NB4 (cell line): ENCODE measurements around the gene HMGN2.
"Not testable (repeated sequence)": the region's sequence is repeated elsewhere in the genome, so short reads cannot be mapped to it uniquely, and the experiment has no call there.

Source experiments
- DNase-seq: peaks from one replicate; pipeline ENCODE4 v3.0.0; 2010; ENCODE audit warnings: low read depth
- H3K4me3 ChIP-seq: one replicate; pipeline ENCODE4 v1.5.1; 2011; ENCODE audit warnings: mild to moderate bottlenecking, low read depth, low read length, moderate library complexity
- CTCF ChIP-seq: IDR thresholded peaks from one replicate; pipeline ENCODE4 v1.5.1; 2012; ENCODE audit warnings: low read depth, low read length
- MYC ChIP-seq: IDR thresholded peaks from 2 replicates; pipeline ENCODE4 v1.6.1; 2011; ENCODE audit warnings: low read depth, low read length
- POLR2A ChIP-seq: IDR thresholded peaks from 2 replicates; pipeline ENCODE4 v1.6.1; 2011; ENCODE audit warnings: mild to moderate bottlenecking; ENCODE audit not compliant: insufficient read length; ENCODE audit errors: extremely low read depth
- TF ChIP-seq, protein P1 (sequence below): IDR thresholded peaks from 2 replicates; pipeline ENCODE4 v1.6.1; 2011; ENCODE audit warnings: low read depth, low read length

The HMGN2 gene

DNA sequence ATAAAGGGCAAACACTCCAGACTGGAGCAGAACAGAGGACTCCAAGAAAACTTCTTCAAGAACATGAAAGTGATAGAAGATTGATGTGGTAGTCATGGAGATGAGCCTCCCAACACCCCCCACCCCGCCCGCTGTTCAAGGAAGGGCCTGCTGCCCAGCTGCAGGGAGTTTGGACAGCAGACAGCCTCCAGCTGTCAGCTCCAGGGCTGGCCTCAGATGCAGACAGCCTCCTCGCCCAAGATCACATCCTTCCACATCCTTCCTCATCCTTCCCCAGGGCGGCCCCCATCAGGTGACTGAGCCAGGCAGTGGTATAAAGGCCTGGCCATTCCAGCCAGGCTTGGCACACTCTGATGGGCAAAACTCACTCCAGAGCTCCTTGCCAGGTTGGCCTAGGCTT lies 24.6 kb downstream of the HMGN2 start:
- TF ChIP-seq MYC (no peak), CTCF (no peak), POLR2A (no peak)
- TF ChIP-seq, protein P1, sequence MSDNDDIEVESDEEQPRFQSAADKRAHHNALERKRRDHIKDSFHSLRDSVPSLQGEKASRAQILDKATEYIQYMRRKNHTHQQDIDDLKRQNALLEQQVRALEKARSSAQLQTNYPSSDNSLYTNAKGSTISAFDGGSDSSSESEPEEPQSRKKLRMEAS: no peak
- no peak overlapping the region for H3K4me3 ChIP-seq
- DNase-seq: no peak

DNA sequence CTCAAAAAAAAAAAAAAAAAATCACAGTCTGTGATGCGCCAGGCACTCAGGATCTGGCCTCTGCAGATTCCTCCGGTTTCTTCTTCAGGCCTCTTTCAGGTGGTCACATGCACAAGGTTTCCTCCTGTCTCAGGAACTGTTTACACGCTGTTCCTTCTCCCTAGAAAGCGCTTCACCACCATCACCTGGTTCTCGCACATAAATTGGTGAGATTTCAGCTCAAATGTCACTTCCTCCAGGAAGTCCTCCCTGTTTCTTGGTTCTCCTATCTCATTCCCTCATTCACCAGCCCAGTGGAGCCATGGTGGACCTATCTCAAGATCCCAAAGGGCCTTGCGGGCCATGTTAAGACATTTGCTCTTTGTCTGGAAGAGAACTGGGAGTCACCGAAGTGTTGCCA lies 26.7 kb downstream of the HMGN2 start:
- no peak for DNase-seq
- TF ChIP-seq CTCF: no peak
- TF ChIP-seq MYC: no peak
- TF ChIP-seq, protein P1: no peak
- TF ChIP-seq POLR2A: no peak
- H3K4me3 ChIP-seq: no peak overlapping the region

DNA sequence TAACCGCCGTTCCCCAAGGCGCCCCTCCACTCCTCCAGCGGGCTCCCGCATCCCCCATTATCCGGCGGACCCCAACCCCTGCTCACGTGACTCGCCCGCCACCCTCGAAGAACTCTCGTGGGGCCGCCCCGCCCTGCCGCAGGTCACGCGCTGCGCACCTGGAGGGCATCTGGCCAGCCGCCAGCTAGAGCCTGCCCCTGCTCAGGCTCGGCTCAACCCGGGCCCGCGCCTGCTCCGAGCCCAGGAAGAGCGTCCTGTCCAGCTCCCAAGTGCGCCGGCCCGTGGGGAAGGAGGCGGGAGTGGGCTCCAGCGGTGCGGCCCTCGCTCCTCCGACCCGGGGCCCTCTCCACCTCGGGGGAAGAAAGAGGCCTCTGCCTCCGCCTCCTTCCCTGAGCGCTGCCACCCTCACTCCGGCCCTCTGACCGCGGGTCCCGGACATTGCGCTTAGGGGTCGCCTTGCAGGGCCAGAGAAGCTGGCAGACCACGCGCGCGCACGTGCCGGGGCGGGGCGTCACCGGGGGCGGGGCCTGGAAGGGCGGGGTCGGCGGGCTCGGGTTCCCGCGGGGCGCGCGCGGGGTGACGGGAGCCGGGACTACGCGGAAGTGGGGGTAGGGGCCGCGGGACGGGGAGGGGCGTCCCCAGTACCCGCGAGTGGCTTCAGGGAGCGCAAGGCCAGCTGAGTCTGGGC lies 28.4 kb downstream of the HMGN2 start:
- peak overlapping the region; percentile 73 for H3K4me3 ChIP-seq
- DNase-seq: peak; percentile 92
- TF ChIP-seq POLR2A (peak; percentile 91), MYC (peak; percentile 98), CTCF (no peak)
- TF ChIP-seq, protein P1: peak; percentile 89

DNA sequence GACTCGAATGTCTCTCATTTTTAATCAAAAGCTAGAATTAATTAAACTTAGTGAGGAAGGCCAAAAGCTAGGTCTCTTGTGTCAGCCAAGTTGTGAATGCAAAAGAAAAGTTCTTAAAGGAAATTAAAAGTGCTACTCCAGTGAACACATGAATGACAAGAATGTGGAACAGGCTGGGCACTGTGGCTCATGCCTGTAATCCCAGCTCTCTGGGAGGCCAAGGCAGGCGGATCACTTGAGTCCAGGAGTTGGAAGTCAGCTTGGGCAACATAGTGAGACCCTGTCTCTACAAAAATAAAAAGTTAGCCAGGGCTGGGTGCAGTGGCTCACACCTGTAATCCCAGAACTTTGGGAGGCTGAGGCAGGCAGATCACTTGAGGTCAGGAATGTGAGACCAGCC lies 38.5 kb downstream of the HMGN2 start:
- DNase-seq, H3K4me3 ChIP-seq: not testable (repeated sequence)

- DNase-seq, H3K4me3 ChIP-seq: not testable (repeated sequence)
These were observed 43.6 kb downstream of the HMGN2 start for GRCh38 chr1:26515836-26516235.

DNA sequence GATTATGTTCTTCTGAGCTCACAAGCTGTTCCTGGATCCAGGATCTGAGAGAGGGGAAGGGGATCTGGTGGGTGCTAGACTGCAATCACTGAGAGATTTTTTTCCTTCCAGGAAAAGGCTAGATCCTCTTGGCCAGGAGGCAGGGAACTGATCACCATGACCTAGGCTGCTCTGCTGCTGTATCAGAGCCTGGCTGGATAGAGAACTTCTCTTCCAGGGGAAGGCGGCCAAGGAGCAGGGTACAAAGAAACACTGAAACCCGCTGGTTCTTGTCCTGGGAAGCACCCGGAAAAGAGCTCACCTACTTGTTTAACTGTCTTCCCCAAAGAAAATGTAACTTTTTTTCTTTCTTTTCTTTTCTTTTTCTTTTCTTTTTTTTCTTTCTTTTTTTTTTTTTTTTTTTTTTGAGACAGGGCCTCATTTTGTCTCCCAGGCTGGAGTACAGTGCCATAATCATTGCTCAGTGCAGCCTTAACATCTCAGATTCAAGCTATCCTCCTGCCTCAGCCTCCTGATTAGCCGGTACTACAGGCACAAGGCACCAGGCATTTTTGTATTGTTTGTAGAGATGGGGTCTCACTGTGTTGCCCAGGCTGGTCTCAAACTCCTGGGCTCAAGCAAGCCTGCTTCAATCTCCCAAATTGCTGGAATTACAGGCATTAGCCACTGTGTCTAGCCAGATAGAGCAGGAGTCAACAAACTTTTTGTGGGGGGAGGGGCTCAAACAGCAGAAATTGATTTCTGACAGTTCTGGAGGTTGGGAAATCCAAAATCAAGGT lies 44.9 kb downstream of the HMGN2 start:
- DNase-seq: no peak
- H3K4me3 ChIP-seq: no peak overlapping the region
- TF ChIP-seq CTCF: no peak
- no peak for TF ChIP-seq POLR2A
- TF ChIP-seq, protein P1: no peak

DNA sequence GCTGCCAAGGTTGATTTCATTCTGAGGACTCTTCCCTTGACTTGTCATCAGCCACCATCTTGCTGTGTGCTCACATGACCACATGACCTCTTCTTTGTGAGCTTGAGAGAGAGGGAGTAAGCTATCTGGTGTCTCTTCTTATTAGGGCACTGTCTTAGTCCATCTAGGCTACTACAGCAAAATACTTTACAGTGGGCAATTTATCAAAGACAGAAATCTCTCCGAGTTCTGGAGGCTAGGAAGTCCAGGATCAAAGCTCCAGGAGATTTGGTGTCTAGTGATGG lies 45.5 kb downstream of the HMGN2 start:
- DNase-seq: no peak
- no peak overlapping the region for H3K4me3 ChIP-seq
- no peak for TF ChIP-seq CTCF
- TF ChIP-seq MYC: no peak
- no peak for TF ChIP-seq POLR2A
- TF ChIP-seq, protein P1: no peak
